Type B pancreatic cell (in vitro differentiated cells): Measurements from ENCODE around the gene TMEFF2. TPM values are rescaled to one million over a fixed set of nuclear protein-coding genes. Genes with fewer than 3 reads are reported as not detected.

Experiments used
- DNase-seq: peaks from one replicate; pipeline ENCODE4 v3.0.0; 2021; ENCODE audit warnings: mixed read lengths; ENCODE audit not compliant: unreplicated experiment; ENCODE audit errors: extremely low spot score
- H3K27ac Mint-ChIP-seq: 2 replicates; pipeline ENCODE4 v1.8.0; 2021; ENCODE audit warnings: mild to moderate bottlenecking, mixed read lengths
- H3K27me3 Mint-ChIP-seq: 2 replicates; pipeline ENCODE4 v1.8.0; 2021; ENCODE audit warnings: mixed read lengths
- H3K36me3 Mint-ChIP-seq: 2 replicates; pipeline ENCODE4 v1.8.0; 2021; ENCODE audit warnings: mixed read lengths
- H3K4me1 Mint-ChIP-seq: one replicate; pipeline ENCODE4 v1.8.0; 2021; ENCODE audit warnings: mixed read lengths; ENCODE audit not compliant: unreplicated experiment
- H3K4me3 Mint-ChIP-seq: 2 replicates; pipeline ENCODE4 v1.8.0; 2021; ENCODE audit warnings: mild to moderate bottlenecking, mixed read lengths
- H3K9me3 Mint-ChIP-seq: 2 replicates; pipeline ENCODE4 v1.8.0; 2021; ENCODE audit warnings: mixed read lengths
- CTCF ChIP-seq: fragments of 200-600 bp; sonication (generic); conservative IDR thresholded peaks from 2 replicates; pipeline ENCODE4 v1.5.0; 2021; ENCODE audit warnings: antibody characterized with exemption, mild to moderate bottlenecking
- total RNA-seq: library from RNA; stranded (reverse); gene quantifications from 2 replicates; pipeline ENCODE4 v1.2.1, GENCODE V29; 2021; ENCODE audit warnings: low replicate concordance

TMEFF2 gene
- total RNA-seq, 1 donor from 2014 or later = 10.7 TPM

GRCh38 chr2:191994749-191995148 lies 200.0 kb downstream of the TMEFF2 start:
- no peak overlapping the region for H3K27ac Mint-ChIP-seq
- no peak overlapping the region for H3K4me3 Mint-ChIP-seq
- no peak for TF ChIP-seq CTCF

GRCh38 chr2:191991442-191991841 lies 203.3 kb downstream of the TMEFF2 start:
- H3K27me3 Mint-ChIP-seq = no peaks in the 10 kb centered on the region
- no peak for TF ChIP-seq CTCF
- no peaks in the 10 kb centered on the region for H3K9me3 Mint-ChIP-seq
- no peaks in the 10 kb centered on the region for H3K4me1 Mint-ChIP-seq
- no peak overlapping the region for H3K4me3 Mint-ChIP-seq
- no peak for DNase-seq
- no peaks in the 10 kb centered on the region for H3K36me3 Mint-ChIP-seq
- H3K27ac Mint-ChIP-seq = no peak overlapping the region

More at GRCh38 chr2:191994749-191995148, 200.0 kb downstream of the TMEFF2 start:
- Mint-ChIP-seq H3K9me3 (no peaks in the 10 kb centered on the region), H3K4me1 (no peaks in the 10 kb centered on the region), H3K36me3 (no peaks in the 10 kb centered on the region), H3K27me3 (no peaks in the 10 kb centered on the region)
- no peak for DNase-seq

GRCh38 chr2:191985740-191986139 lies 209.0 kb downstream of the TMEFF2 start:
- Mint-ChIP-seq H3K9me3 (peaks cover 3% of the 10 kb centered on the region), H3K36me3 (no peaks in the 10 kb centered on the region), H3K27me3 (no peaks in the 10 kb centered on the region), H3K4me1 (peaks cover 5% of the 10 kb centered on the region), H3K27ac (no peak overlapping the region), H3K4me3 (peak overlapping the region; percentile 32)
- TF ChIP-seq CTCF = no peak
- DNase-seq = no peak

GRCh38 chr2:191983591-191983990 lies 211.1 kb downstream of the TMEFF2 start:
- peak overlapping the region; percentile 4 for H3K27ac Mint-ChIP-seq
- H3K4me1 Mint-ChIP-seq = peaks cover 5% of the 10 kb centered on the region
- H3K4me3 Mint-ChIP-seq = peak overlapping the region; percentile 57
- peaks cover 3% of the 10 kb centered on the region for H3K9me3 Mint-ChIP-seq
- no peaks in the 10 kb centered on the region for H3K36me3 Mint-ChIP-seq
- no peak for TF ChIP-seq CTCF
- no peaks in the 10 kb centered on the region for H3K27me3 Mint-ChIP-seq
- DNase-seq = no peak

GRCh38 chr2:191983186-191983585 lies 211.5 kb downstream of the TMEFF2 start:
- peak overlapping the region; percentile 4 for H3K27ac Mint-ChIP-seq
- no peak for DNase-seq

More at GRCh38 chr2:191983186-191983585, 211.5 kb downstream of the TMEFF2 start:
- Mint-ChIP-seq H3K4me3 (peak overlapping the region; percentile 57), H3K4me1 (peaks cover 5% of the 10 kb centered on the region), H3K36me3 (no peaks in the 10 kb centered on the region), H3K27me3 (no peaks in the 10 kb centered on the region), H3K9me3 (peaks cover 3% of the 10 kb centered on the region)
- no peak for TF ChIP-seq CTCF
